ENCODE measurements around the gene TOM1.

DNA sequence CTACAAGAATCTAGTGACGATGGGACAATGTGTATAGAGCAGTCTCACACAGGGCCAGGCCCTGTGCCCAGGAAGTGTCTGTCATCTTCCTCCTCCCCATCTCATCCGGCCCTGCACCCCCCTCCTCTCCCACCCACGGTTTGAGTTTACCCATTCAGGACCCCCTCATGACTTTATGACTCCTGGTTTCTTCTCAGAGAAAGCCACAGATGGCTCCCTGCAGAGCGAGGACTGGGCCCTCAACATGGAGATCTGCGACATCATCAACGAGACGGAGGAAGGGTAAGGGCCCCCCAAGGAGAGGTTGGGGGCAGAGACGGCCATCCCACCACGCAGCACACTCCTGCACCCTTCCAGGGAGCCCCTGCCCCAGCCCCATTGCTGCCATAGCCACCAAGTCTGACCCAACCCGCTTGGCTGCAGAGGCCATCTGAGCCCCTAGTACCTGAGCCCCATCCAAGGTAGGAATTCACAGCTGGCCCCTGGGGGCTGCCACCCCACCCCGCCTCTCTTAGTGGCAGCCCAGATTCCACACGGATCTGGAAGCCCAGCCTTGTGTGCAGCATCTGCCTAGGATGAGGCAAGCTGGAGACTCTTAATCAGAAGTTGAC is 18.1 kb downstream of the TOM1 start:
- TF ChIP-seq FOXM1 (IDR thresholded peaks at IDR 0.05; ENCODE audit: borderline replicate concordance) (no peak), BHLHE40 (IDR thresholded peaks at IDR 0.05; ENCODE audit: borderline replicate concordance) (no peak), ARNT (IDR thresholded peaks at IDR 0.05) (no peak), ZNF384 (IDR thresholded peaks at IDR 0.05) (no peak), L3MBTL2 (conservative IDR thresholded peaks at IDR 0.05) (no peak), SP1 (IDR thresholded peaks at IDR 0.05) (no peak), SUZ12 (IDR thresholded peaks at IDR 0.05) (no peak), NFRKB (IDR thresholded peaks at IDR 0.05) (no peak), FOXK2 (IDR thresholded peaks at IDR 0.05) (no peak), HDGF (IDR thresholded peaks at IDR 0.05; ENCODE audit: borderline replicate concordance) (no peak)
